ENCODE measurements around the gene ARRB1. TPM values are rescaled to one million over a fixed set of nuclear protein-coding genes. Genes with fewer than 3 reads are reported as not detected.
A peak's percentile ranks its signal among the peaks of the same experiment; 100 is the strongest.

The ARRB1 gene
- total and polyA plus RNA-seq, 2 experiments from 2014 or later: 4.5 to 10.7 TPM

- no peak for DNase-seq (ENCODE audit: low read depth in 1 of 2, low spot score in 1 of 2)
- H3K4me3 ChIP-seq: no peak overlapping the region
- TF ChIP-seq CTCF (IDR thresholded peaks at IDR 0.05; ENCODE audit: low read depth, low read length): no peak
Measured at GRCh38 chr11:75239531-75240290, 111.8 kb downstream of the ARRB1 start.

GRCh38 chr11:75238595-75239440 lies 112.6 kb downstream of the ARRB1 start:
- TF ChIP-seq CTCF (IDR thresholded peaks at IDR 0.05; ENCODE audit: low read depth, low read length): no peak
- Histone ChIP-seq H3K36me3 (no peaks in the 10 kb centered on the region), H3K27me3 (peaks cover 69% of the 10 kb centered on the region), H3K9me3 (ENCODE audit: low read depth) (no peaks in the 10 kb centered on the region), H3K4me1 (ENCODE audit: low read depth) (no peaks in the 10 kb centered on the region), H3K27ac (no peak overlapping the region), H3K4me3 (no peak overlapping the region)
- no peak for DNase-seq (ENCODE audit: low read depth in 1 of 2, low spot score in 1 of 2)

More at GRCh38 chr11:75239531-75240290, 111.8 kb downstream of the ARRB1 start:
- Histone ChIP-seq H3K4me1 (ENCODE audit: low read depth) (no peaks in the 10 kb centered on the region), H3K27ac (no peak overlapping the region), H3K9me3 (ENCODE audit: low read depth) (no peaks in the 10 kb centered on the region), H3K27me3 (peaks cover 78% of the 10 kb centered on the region), H3K36me3 (no peaks in the 10 kb centered on the region)

- DNase-seq (ENCODE audit: low read depth in 1 of 2, low spot score in 1 of 2): no peak
- Histone ChIP-seq H3K4me3 (no peak overlapping the region), H3K27me3 (peaks cover 52% of the 10 kb centered on the region), H3K4me1 (ENCODE audit: low read depth) (no peaks in the 10 kb centered on the region), H3K9me3 (ENCODE audit: low read depth) (no peaks in the 10 kb centered on the region), H3K36me3 (no peaks in the 10 kb centered on the region), H3K27ac (no peak overlapping the region)
- no peak for TF ChIP-seq CTCF (IDR thresholded peaks at IDR 0.05; ENCODE audit: low read depth, low read length)
Measured at GRCh38 chr11:75237050-75237449, 114.4 kb downstream of the ARRB1 start.

- Histone ChIP-seq H3K27ac (no peak overlapping the region), H3K27me3 (peaks cover 43% of the 10 kb centered on the region), H3K4me3 (no peak overlapping the region), H3K4me1 (ENCODE audit: low read depth) (no peaks in the 10 kb centered on the region), H3K9me3 (ENCODE audit: low read depth) (no peaks in the 10 kb centered on the region), H3K36me3 (no peaks in the 10 kb centered on the region)
- no peak for DNase-seq (ENCODE audit: low read depth in 1 of 2, low spot score in 1 of 2)
- no peak for TF ChIP-seq CTCF (IDR thresholded peaks at IDR 0.05; ENCODE audit: low read depth, low read length)
Measured at GRCh38 chr11:75236062-75236461, 115.4 kb downstream of the ARRB1 start.

GRCh38 chr11:75233754-75234172 lies 117.7 kb downstream of the ARRB1 start:
- TF ChIP-seq CTCF (IDR thresholded peaks at IDR 0.05; ENCODE audit: low read depth, low read length): no peak
- H3K4me1 ChIP-seq (ENCODE audit: low read depth): no peaks in the 10 kb centered on the region
- H3K36me3 ChIP-seq: no peaks in the 10 kb centered on the region
- no peaks in the 10 kb centered on the region for H3K9me3 ChIP-seq (ENCODE audit: low read depth)
- no peak overlapping the region for H3K4me3 ChIP-seq
- peak; percentile 82 to 90 for DNase-seq (ENCODE audit: low read depth in 1 of 2, low spot score in 1 of 2)
- H3K27ac ChIP-seq: no peak overlapping the region
- H3K27me3 ChIP-seq: peaks cover 20% of the 10 kb centered on the region

Measured in cardiac muscle cell (in vitro differentiated cells and primary cell).